HG03354 (cell line): ENCODE data around the gene GPSM1.

Experiments used
- ATAC-seq: cut with Tn5 transposase; IDR thresholded peaks from one replicate; pipeline ENCODE4 v1.9.1; 2021; ENCODE audit warnings: mild to moderate bottlenecking; ENCODE audit not compliant: unreplicated experiment, poor library complexity, severe bottlenecking

GPSM1 gene

GRCh38 chr9:136303066-136303824 is 24.1 kb upstream of the GPSM1 start:
- ATAC-seq = no peak

- no peak for ATAC-seq
Observed at GRCh38 chr9:136303825-136304416, 23.4 kb upstream of the GPSM1 start, which contains the start of gene CCDC187. TSS of gene CCDC187 (minus strand) at chr9:136304094. CDS start at chr9:136303830, 264 bp downstream.

- no peak for ATAC-seq
Observed at GRCh38 chr9:136304456-136304855, 22.9 kb upstream of the GPSM1 start.

- no peak for ATAC-seq
Observed at GRCh38 chr9:136304981-136305380, 22.4 kb upstream of the GPSM1 start.

- no peak for ATAC-seq
Observed at GRCh38 chr9:136305804-136306203, 21.5 kb upstream of the GPSM1 start.

GRCh38 chr9:136306211-136307208 is 20.8 kb upstream of the GPSM1 start:
- no peak for ATAC-seq

GRCh38 chr9:136307215-136307750 is 20.1 kb upstream of the GPSM1 start:
- no peak for ATAC-seq

- ATAC-seq = no peak
Observed at GRCh38 chr9:136308006-136308701, 19.2 kb upstream of the GPSM1 start.

- no peak for ATAC-seq
Observed at GRCh38 chr9:136308702-136309053, 18.7 kb upstream of the GPSM1 start.

- ATAC-seq = no peak
Observed at GRCh38 chr9:136309101-136309801, 18.1 kb upstream of the GPSM1 start.

GRCh38 chr9:136309806-136310220 is 17.5 kb upstream of the GPSM1 start:
- ATAC-seq = no peak

- no peak for ATAC-seq
Observed at GRCh38 chr9:136310273-136311030, 16.9 kb upstream of the GPSM1 start.

- ATAC-seq = no peak
Observed at GRCh38 chr9:136311051-136312008, 16.0 kb upstream of the GPSM1 start.

- no peak for ATAC-seq
Observed at GRCh38 chr9:136312009-136312375, 15.3 kb upstream of the GPSM1 start.

GRCh38 chr9:136312436-136312835 is 14.9 kb upstream of the GPSM1 start:
- no peak for ATAC-seq

GRCh38 chr9:136313111-136314055 is 14.0 kb upstream of the GPSM1 start:
- no peak for ATAC-seq
